Smooth muscle cell (in vitro differentiated cells): ENCODE results near the gene KCNAB1. TPM values are rescaled to one million over a fixed set of nuclear protein-coding genes. Genes with fewer than 3 reads are reported as not detected.
"Not testable (repeated sequence)": the region's sequence is repeated elsewhere in the genome, so short reads cannot be mapped to it uniquely, and the experiment has no call there.

Experiments
- DNase-seq: peaks from one replicate; lab custom pipeline; 2025; ENCODE audit not compliant: unreplicated experiment; lab: John Stamatoyannopoulos, UW
- H2AFZ ChIP-seq: fragments of 200-600 bp; sonication (generic); 2 replicates; pipeline ENCODE4 v1.6.0; 2016; ENCODE audit warnings: antibody characterized with exemption, low read depth, mild to moderate bottlenecking
- H3F3A ChIP-seq: fragments of 200-600 bp; sonication (generic); 2 replicates; pipeline ENCODE4 v1.6.0; 2017; ENCODE audit warnings: antibody characterized with exemption, low read depth
- H3K27ac ChIP-seq: fragments of 200-600 bp; sonication (generic); 2 replicates; pipeline ENCODE4 v1.5.1; 2016; ENCODE audit warnings: low read depth, mild to moderate bottlenecking
- H3K27me3 ChIP-seq: fragments of 200-600 bp; sonication (generic); 2 replicates; pipeline ENCODE4 v1.6.1; 2016; ENCODE audit warnings: low read depth, mild to moderate bottlenecking
- H3K36me3 ChIP-seq: fragments of 200-600 bp; sonication (generic); 2 replicates; pipeline ENCODE4 v1.5.1; 2016; ENCODE audit warnings: low read depth
- H3K4me1 ChIP-seq: fragments of 200-600 bp; sonication (generic); 2 replicates; pipeline ENCODE4 v1.5.1; 2016; ENCODE audit warnings: low read depth
- H3K4me2 ChIP-seq: fragments of 200-600 bp; sonication (generic); 2 replicates; pipeline ENCODE4 v1.6.0; 2016; ENCODE audit warnings: mild to moderate bottlenecking
- H3K4me3 ChIP-seq: fragments of 200-600 bp; sonication (generic); 2 replicates; pipeline ENCODE4 v1.5.1; 2016; ENCODE audit warnings: mild to moderate bottlenecking
- H3K79me2 ChIP-seq: fragments of 200-600 bp; sonication (generic); 2 replicates; pipeline ENCODE4 v1.6.0; 2016; ENCODE audit warnings: low read depth, mild to moderate bottlenecking
- H3K9ac ChIP-seq: fragments of 200-600 bp; sonication (generic); 2 replicates; pipeline ENCODE4 v1.6.0; 2016; ENCODE audit warnings: low read depth
- H3K9me3 ChIP-seq: fragments of 200-600 bp; sonication (generic); replicated peaks from 2 replicates; pipeline ENCODE4 v1.5.1; 2016; ENCODE audit warnings: low read depth
- H4K20me1 ChIP-seq: fragments of 200-600 bp; sonication (generic); 2 replicates; pipeline ENCODE4 v1.6.0; 2016; ENCODE audit warnings: low read depth
- CTCF ChIP-seq: fragments of 200-600 bp; sonication (generic); IDR thresholded peaks from 2 replicates; pipeline ENCODE4 v1.5.1; 2017; ENCODE audit warnings: borderline replicate concordance, mild to moderate bottlenecking, antibody characterized with exemption; ENCODE audit not compliant: insufficient read depth, poor library complexity, severe bottlenecking
- WGBS: methylation state at CpG from one replicate; pipeline ENCODE4 v1.1.7; 2016; ENCODE audit warnings: low lambda C conversion rate; 5-methylcytosine and 5-hydroxymethylcytosine counted together
- polyA plus RNA-seq: library from polyadenylated mRNA; unstranded; fragments of >200 nt; fragmentation: Nextera tagmentation; extraction: Ambion mirVana; gene quantifications from 2 replicates; pipeline ENCODE4 v1.2.1, GENCODE V29; 2016
- total RNA-seq: library from RNA; depleted of rRNA; stranded (reverse); fragments of >200 nt; gene quantifications from 2 replicates; pipeline ENCODE4 v1.2.3, GENCODE V29; 2014

The KCNAB1 gene
- total and polyA plus RNA-seq, 2 experiments from 2014 or later, result 0.36 to 1.0 TPM

GRCh38 chr3:156093964-156094363, 26.4 kb upstream of the KCNAB1 start:
- H3F3A ChIP-seq, result no peaks in the 10 kb centered on the region
- no peak overlapping the region for H2AFZ ChIP-seq
- DNase-seq, result no peak
- TF ChIP-seq CTCF, result no peak
- no peaks in the 10 kb centered on the region for H3K4me1 ChIP-seq
- H3K27ac ChIP-seq, result no peak overlapping the region
- H3K79me2 ChIP-seq, result no peaks in the 10 kb centered on the region
- H3K36me3 ChIP-seq, result no peaks in the 10 kb centered on the region
- H3K9me3 ChIP-seq, result no peaks in the 10 kb centered on the region
- WGBS, result 43% methylated on average over 7 of the region's 7 CpGs
- H3K27me3 ChIP-seq, result no peaks in the 10 kb centered on the region
- no peak overlapping the region for H3K9ac ChIP-seq
- H3K4me3 ChIP-seq, result no peak overlapping the region
- no peak overlapping the region for H3K4me2 ChIP-seq
- no peaks in the 10 kb centered on the region for H4K20me1 ChIP-seq

GRCh38 chr3:156094391-156094790, 26.0 kb upstream of the KCNAB1 start:
- no peak for DNase-seq
- H4K20me1 ChIP-seq, result no peaks in the 10 kb centered on the region
- no peaks in the 10 kb centered on the region for H3K4me1 ChIP-seq
- H3K27ac ChIP-seq, result no peak overlapping the region
- no peak overlapping the region for H3K9ac ChIP-seq
- H3K79me2 ChIP-seq, result no peaks in the 10 kb centered on the region
- no peaks in the 10 kb centered on the region for H3K9me3 ChIP-seq
- no peaks in the 10 kb centered on the region for H3K36me3 ChIP-seq
- no peak overlapping the region for H2AFZ ChIP-seq
- WGBS, result 93% methylated on average over 2 of the region's 2 CpGs
- no peaks in the 10 kb centered on the region for H3F3A ChIP-seq
- no peak overlapping the region for H3K4me2 ChIP-seq
- no peak overlapping the region for H3K4me3 ChIP-seq
- TF ChIP-seq CTCF, result no peak
- H3K27me3 ChIP-seq, result no peaks in the 10 kb centered on the region

GRCh38 chr3:156095652-156096051, 24.7 kb upstream of the KCNAB1 start:
- not testable (repeated sequence) for DNase-seq, H3K36me3 ChIP-seq, H3K27me3 ChIP-seq, H3K9me3 ChIP-seq, H3K9ac ChIP-seq, H2AFZ ChIP-seq, H3K4me3 ChIP-seq, H3F3A ChIP-seq, H3K27ac ChIP-seq, H3K4me1 ChIP-seq, H4K20me1 ChIP-seq, H3K79me2 ChIP-seq, H3K4me2 ChIP-seq
- 90% methylated on average over 4 of the region's 4 CpGs for WGBS

GRCh38 chr3:156098437-156099035, 21.8 kb upstream of the KCNAB1 start:
- no peak overlapping the region for H3K4me3 ChIP-seq
- no peak overlapping the region for H3K27ac ChIP-seq
- no peaks in the 10 kb centered on the region for H3K9me3 ChIP-seq
- H2AFZ ChIP-seq, result no peak overlapping the region
- TF ChIP-seq CTCF, result no peak
- DNase-seq, result no peak
- H3K27me3 ChIP-seq, result no peaks in the 10 kb centered on the region
- 84% methylated on average over 4 of the region's 4 CpGs for WGBS
- H3F3A ChIP-seq, result no peaks in the 10 kb centered on the region
- H3K36me3 ChIP-seq, result no peaks in the 10 kb centered on the region
- no peaks in the 10 kb centered on the region for H4K20me1 ChIP-seq
- no peak overlapping the region for H3K9ac ChIP-seq
- no peak overlapping the region for H3K4me2 ChIP-seq
- no peaks in the 10 kb centered on the region for H3K79me2 ChIP-seq
- H3K4me1 ChIP-seq, result no peaks in the 10 kb centered on the region

- H3K79me2 ChIP-seq, H3K4me1 ChIP-seq, DNase-seq, H3K4me3 ChIP-seq, H3F3A ChIP-seq, H4K20me1 ChIP-seq, H2AFZ ChIP-seq, H3K27ac ChIP-seq, H3K27me3 ChIP-seq, H3K36me3 ChIP-seq, H3K9me3 ChIP-seq, H3K4me2 ChIP-seq, H3K9ac ChIP-seq: not testable (repeated sequence)
- WGBS, result 94% methylated on average over 16 of the region's 27 CpGs
Observed at GRCh38 chr3:156099348-156099747, 21.0 kb upstream of the KCNAB1 start.

- not testable (repeated sequence) for H3K36me3 ChIP-seq, H3K4me2 ChIP-seq, H3K79me2 ChIP-seq, DNase-seq, H4K20me1 ChIP-seq, H3K27ac ChIP-seq, H3K9ac ChIP-seq, H3K27me3 ChIP-seq, H3K4me1 ChIP-seq, H3K9me3 ChIP-seq, H3F3A ChIP-seq, H3K4me3 ChIP-seq, H2AFZ ChIP-seq
- WGBS, result 93% methylated on average over 9 of the region's 9 CpGs
Observed at GRCh38 chr3:156099984-156100383, 20.4 kb upstream of the KCNAB1 start.
